ENCODE measurements around the gene IGBP1. TPM values are rescaled to one million over a fixed set of nuclear protein-coding genes. Genes with fewer than 3 reads are reported as not detected.

The IGBP1 gene
- total and polyA plus RNA-seq, 9 of the 15 experiments (the other 6 are each of a cell fraction or from before 2014, with no cell fraction given), result 36.6 to 91.5 (median 52.8) TPM

GRCh38 chrX:70089604-70090297, 43.5 kb upstream of the IGBP1 start:
- Histone ChIP-seq H3K9ac (ENCODE audit: insufficient read depth in 1 of 2, low read depth in 2 of 2, low read length in 2 of 2) (no peak overlapping the region), H3K79me2 (ENCODE audit: control insufficient read depth, insufficient read depth, low read length) (no peaks in the 10 kb centered on the region), H3K4me3 (no peak overlapping the region), H2AFZ (ENCODE audit: low read depth, low read length) (no peak overlapping the region), H3K27me3 (ENCODE audit: control insufficient read depth in 2 of 2, insufficient read depth in 2 of 2, low read length in 2 of 2) (peaks cover 0 to 8% of the 10 kb centered on the region in 2 experiments; a peak in 1 of 5 replicates), H3K4me2 (ENCODE audit: insufficient read depth, low read length) (no peak overlapping the region), H3K36me3 (ENCODE audit: control insufficient read depth, insufficient read depth, low read length) (no peaks in the 10 kb centered on the region), H3K9me3 (replicated peaks; ENCODE audit: control insufficient read depth, insufficient read depth, low read depth, low read length) (no peaks in the 10 kb centered on the region), H3K9me1 (ENCODE audit: control insufficient read depth, insufficient read depth, low read length) (no peaks in the 10 kb centered on the region), H3K27ac (ENCODE audit: extremely low read depth, low read depth, low read length) (no peak overlapping the region), H3K4me1 (replicated peaks in 1 of 2; ENCODE audit: control insufficient read depth in 2 of 2, insufficient read depth in 2 of 2, low read length in 2 of 2) (no peaks in the 10 kb centered on the region), H4K20me1 (replicated peaks; ENCODE audit: control insufficient read depth, insufficient read depth, low read length) (no peaks in the 10 kb centered on the region)
- no peak for FAIRE-seq
- ChIA-PET CTCF (ENCODE audit: low intra/inter-chr PET ratio) (no interaction called here), POLR2A (no interaction called here)
- no TSS peak for BruUV-seq (replicated peaks)
- in situ Hi-C loops (cut with MboI), result loop anchor here (10.0 kb wide), 1 partner anchor 595 kb away; no protein-coding TSS in a partner anchor
- ATAC-seq, result no peak
- no peak for TF ChIP-seq NKRF (IDR thresholded peaks at IDR 0.05; ENCODE audit: borderline replicate concordance)
- DNase-seq (ENCODE audit: extremely low read depth in 1 of 4, low spot score in 3 of 4), result no peak
- intact Hi-C loops (cut with micrococcal nuclease), result loop anchor here (10.0 kb wide), 1 partner anchor 1265 kb away; the partner anchor contains the start of gene EFNB1
- WGBS (ENCODE audit: insufficient coverage, low coverage, missing lambda C conversion rate), result 0% methylated on average over 1 of the region's 1 CpG

- DNase-seq (ENCODE audit: extremely low read depth in 1 of 4, low spot score in 3 of 4) (no peak), FAIRE-seq (no peak), ATAC-seq (no peak)
- 4% methylated on average over 3 of the region's 4 CpGs for WGBS (ENCODE audit: insufficient coverage, low coverage, missing lambda C conversion rate)
- BruUV-seq (replicated peaks), result no TSS peak
- TF ChIP-seq, protein P1, sequence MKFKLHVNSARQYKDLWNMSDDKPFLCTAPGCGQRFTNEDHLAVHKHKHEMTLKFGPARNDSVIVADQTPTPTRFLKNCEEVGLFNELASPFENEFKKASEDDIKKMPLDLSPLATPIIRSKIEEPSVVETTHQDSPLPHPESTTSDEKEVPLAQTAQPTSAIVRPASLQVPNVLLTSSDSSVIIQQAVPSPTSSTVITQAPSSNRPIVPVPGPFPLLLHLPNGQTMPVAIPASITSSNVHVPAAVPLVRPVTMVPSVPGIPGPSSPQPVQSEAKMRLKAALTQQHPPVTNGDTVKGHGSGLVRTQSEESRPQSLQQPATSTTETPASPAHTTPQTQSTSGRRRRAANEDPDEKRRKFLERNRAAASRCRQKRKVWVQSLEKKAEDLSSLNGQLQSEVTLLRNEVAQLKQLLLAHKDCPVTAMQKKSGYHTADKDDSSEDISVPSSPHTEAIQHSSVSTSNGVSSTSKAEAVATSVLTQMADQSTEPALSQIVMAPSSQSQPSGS (CRISPR knock-in tag; IDR thresholded peaks at IDR 0.05), result no peak
- TF ChIP-seq DPF2 (IDR thresholded peaks at IDR 0.05) (no peak), EWSR1 (IDR thresholded peaks at IDR 0.05; ENCODE audit: borderline replicate concordance, low read depth, partially characterized antibody) (no peak), ZNF165 (CRISPR knock-in tag; IDR thresholded peaks at IDR 0.05; ENCODE audit: borderline replicate concordance) (no peak)
- Histone ChIP-seq H3K27ac (ENCODE audit: extremely low read depth, low read depth, low read length) (no peak overlapping the region), H2AFZ (ENCODE audit: low read depth, low read length) (no peak overlapping the region), H3K4me2 (ENCODE audit: insufficient read depth, low read length) (no peak overlapping the region), H3K9me1 (ENCODE audit: control insufficient read depth, insufficient read depth, low read length) (no peaks in the 10 kb centered on the region), H3K4me3 (no peak overlapping the region), H3K27me3 (ENCODE audit: control insufficient read depth in 2 of 2, insufficient read depth in 2 of 2, low read length in 2 of 2) (peaks cover 0 to 8% of the 10 kb centered on the region in 2 experiments; a peak in 1 of 5 replicates), H3K9me3 (replicated peaks; ENCODE audit: control insufficient read depth, insufficient read depth, low read depth, low read length) (no peaks in the 10 kb centered on the region), H4K20me1 (replicated peaks; ENCODE audit: control insufficient read depth, insufficient read depth, low read length) (no peaks in the 10 kb centered on the region), H3K79me2 (ENCODE audit: control insufficient read depth, insufficient read depth, low read length) (no peaks in the 10 kb centered on the region), H3K9ac (ENCODE audit: insufficient read depth in 1 of 2, low read depth in 2 of 2, low read length in 2 of 2) (no peak overlapping the region), H3K4me1 (replicated peaks in 1 of 2; ENCODE audit: control insufficient read depth in 2 of 2, insufficient read depth in 2 of 2, low read length in 2 of 2) (no peaks in the 10 kb centered on the region; a peak in 1 of 5 replicates), H3K36me3 (ENCODE audit: control insufficient read depth, insufficient read depth, low read length) (no peaks in the 10 kb centered on the region)
- in situ Hi-C loops (cut with MboI) (loop anchor here (10.0 kb wide), 1 partner anchor 597 kb away; no protein-coding TSS in a partner anchor), intact Hi-C loops (cut with micrococcal nuclease) (loop anchor here (10.0 kb wide), 1 partner anchor 1267 kb away; the partner anchor contains the start of gene EFNB1)
- ChIA-PET CTCF (ENCODE audit: low intra/inter-chr PET ratio) (interaction anchor here (0.7 kb wide), 1 partner anchor 693 kb away, joined by 4 read pairs; no protein-coding TSS in a partner anchor), POLR2A (interaction anchor here (0.7 kb wide), 1 partner anchor 9 kb away, joined by 5 read pairs; no protein-coding TSS in a partner anchor)
Observed at GRCh38 chrX:70092247-70092646, 41.0 kb upstream of the IGBP1 start.

Data from K562 (cell line).